Measurements from ENCODE around the gene SSU72.
"Not testable (repeated sequence)": the region's sequence is repeated elsewhere in the genome, so short reads cannot be mapped to it uniquely, and the experiment has no call there.

SSU72 gene

DNA sequence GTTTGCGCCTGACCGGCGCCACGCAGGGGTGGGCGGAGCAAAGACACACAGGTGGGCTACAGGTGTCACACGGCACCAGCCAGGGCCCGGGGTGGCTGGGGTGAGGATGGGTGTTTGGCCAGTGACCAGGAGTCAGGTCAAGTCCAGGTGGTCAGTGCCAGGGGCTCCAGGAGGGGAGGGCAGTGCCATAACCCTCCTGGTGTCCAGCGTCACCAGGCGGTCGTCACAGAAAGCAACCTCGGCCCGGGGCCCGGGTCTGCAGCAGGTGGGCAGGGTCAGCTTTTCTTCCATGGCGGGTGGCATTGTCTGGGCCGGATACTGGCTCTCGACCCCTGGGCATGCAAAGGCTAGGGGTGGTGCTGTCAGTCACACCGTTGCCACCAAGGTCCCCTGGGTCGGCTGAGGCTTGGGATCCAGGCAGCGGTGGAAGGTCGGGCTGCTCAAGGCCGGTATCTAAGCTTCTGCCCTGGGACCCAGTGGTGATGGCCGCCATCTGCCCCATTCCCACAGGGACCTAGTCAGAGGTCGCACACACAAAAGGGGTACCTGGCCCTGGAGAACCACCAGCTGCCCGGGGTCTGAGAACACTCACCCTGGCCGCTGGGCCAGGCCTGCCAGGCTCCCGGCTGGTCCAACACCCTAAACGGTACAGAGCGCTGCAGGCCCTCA, 23.5 kb upstream of the SSU72 start:
- no peak for DNase-seq (ENCODE audit: extremely low spot score, insufficient read length, low read depth)
- no peak for FAIRE-seq

DNA sequence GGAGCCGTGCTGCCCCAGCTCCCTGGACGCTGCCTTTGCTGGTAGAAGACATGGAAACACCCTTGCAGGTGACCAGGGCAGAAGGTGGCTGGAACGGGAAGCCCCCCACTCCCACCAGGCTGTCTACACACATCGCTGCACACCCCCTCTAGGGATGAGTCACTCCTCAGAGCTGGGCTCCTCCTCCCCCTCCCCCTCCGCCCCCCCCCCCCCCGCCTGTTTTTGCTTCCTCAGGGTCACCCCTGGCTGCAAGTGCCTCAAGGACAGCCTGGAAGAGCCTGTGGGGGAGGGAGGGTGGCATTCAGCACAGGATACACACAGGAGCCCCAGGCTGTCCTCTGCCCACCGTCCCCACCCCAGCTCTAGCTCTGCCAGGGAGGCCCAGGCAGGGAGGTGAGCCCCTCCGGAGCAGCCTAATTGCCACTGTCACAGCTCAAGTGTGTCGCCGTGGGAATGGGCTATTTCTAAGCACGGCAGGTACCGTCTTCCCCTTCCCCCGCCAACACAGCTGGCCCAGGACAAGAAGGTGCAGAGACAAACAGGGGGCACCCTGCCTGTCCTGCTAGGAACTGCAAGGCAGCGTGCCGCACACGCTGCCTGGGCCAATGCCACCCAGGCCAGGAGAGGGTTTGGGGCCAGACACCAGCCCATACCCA, 22.7 kb upstream of the SSU72 start:
- no peak for FAIRE-seq
- DNase-seq (ENCODE audit: extremely low spot score, insufficient read length, low read depth), result no peak

GRCh38 chr1:1596493-1597274, 22.0 kb upstream of the SSU72 start:
- DNase-seq (ENCODE audit: extremely low spot score, insufficient read length, low read depth), result no peak
- FAIRE-seq, result no peak

DNA sequence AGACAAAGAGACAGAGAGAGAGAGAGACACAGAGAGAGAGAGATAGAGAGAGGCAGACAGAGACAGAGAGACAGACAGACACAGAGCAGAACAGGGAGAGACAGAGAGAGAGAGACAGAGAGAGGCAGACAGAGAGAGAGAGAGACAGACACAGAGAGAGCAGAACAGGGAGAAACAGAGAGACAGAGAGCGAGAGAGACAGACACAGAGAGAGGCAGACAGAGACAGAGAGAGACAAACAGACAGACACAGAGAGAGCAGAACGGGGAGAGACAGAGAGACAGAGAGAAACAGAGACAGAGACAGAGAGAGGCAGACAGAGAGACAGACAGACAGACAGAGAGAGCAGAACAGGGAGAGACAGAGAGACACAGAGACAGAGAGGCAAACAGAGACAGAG, 20.7 kb upstream of the SSU72 start:
- not testable (repeated sequence) for DNase-seq (ENCODE audit: extremely low spot score, insufficient read length, low read depth); FAIRE-seq

GRCh38 chr1:1594602-1595260, 20.1 kb upstream of the SSU72 start:
- no peak for DNase-seq (ENCODE audit: extremely low spot score, insufficient read length, low read depth)
- FAIRE-seq, result no peak

GRCh38 chr1:1593834-1594601, 19.4 kb upstream of the SSU72 start:
- no peak for DNase-seq (ENCODE audit: extremely low spot score, insufficient read length, low read depth)
- no peak for FAIRE-seq

GRCh38 chr1:1591452-1591851, 16.8 kb upstream of the SSU72 start:
- DNase-seq (ENCODE audit: extremely low spot score, insufficient read length, low read depth) (no peak), FAIRE-seq (no peak)

DNA sequence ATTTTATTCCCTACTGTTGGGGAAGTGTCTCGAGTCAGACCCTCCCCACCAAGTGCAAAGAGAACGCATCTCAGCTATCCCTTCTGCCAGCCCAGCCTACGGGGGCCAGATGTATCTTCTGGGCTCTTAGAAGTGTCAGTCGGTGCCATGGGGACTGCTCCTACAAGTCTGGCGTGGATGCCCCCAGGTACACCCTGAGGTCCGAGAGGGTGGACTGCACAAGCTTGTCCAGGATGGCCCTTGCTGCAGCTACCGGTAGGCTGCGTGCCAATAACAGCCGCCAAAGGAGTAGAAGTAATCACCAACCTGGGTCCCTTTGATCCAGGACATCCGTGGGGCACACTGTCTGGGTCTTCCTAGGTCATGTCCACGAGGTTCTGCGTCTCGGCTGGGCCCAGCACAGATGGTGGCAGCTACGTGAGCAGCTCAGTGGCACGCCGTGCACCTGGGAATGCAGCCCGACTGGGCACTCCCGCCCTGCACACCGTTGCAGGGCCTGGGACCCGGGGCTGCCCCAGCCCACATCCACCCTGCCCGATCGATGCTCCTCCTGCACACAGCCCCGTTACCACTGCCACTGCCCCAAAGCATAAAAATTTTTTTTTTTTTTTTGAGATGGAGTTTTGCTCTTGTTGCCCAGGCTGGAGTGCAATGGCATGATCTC, 8.8 kb upstream of the SSU72 start:
- DNase-seq (ENCODE audit: extremely low spot score, insufficient read length, low read depth) (no peak), FAIRE-seq (no peak)

- DNase-seq (ENCODE audit: extremely low spot score, insufficient read length, low read depth) (no peak), FAIRE-seq (no peak)
These were observed 8.1 kb upstream of the SSU72 start for GRCh38 chr1:1582585-1583346.

- FAIRE-seq, result no peak
- no peak for DNase-seq (ENCODE audit: extremely low spot score, insufficient read length, low read depth)
These were observed 3.8 kb upstream of the SSU72 start for GRCh38 chr1:1578371-1578940.

DNA sequence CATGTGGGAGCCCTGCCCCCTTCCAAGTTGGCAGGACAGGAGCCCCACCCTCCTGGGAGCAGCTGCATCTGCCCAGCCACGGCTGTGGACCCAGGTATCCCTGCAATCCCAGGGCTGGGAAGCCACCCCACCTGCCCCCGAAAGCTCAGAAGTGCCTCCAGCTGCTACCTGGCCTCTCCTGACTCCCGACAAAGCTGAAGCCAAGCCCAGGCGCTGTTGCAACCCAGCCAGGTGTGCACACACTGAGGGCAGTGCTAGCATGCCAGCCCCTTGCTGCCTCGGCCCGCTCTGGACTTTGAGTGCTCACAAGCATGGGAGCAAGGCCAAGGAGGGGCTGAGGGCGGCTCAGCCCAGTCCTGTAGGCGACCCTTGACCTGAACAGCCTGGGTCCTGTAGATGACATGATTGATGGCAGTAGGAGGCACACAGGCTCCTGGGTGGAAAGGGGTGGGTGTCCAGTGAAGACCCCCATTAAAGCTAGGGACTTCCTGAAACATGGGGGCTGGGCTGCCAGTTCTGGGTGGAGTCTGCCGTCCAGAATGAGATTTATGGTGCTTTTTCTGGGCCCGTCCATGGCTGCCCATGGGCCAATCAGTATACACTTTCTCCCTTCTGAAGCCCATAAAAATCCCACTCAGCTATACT, 2.8 kb upstream of the SSU72 start:
- FAIRE-seq (no peak), DNase-seq (ENCODE audit: extremely low spot score, insufficient read length, low read depth) (no peak)

- DNase-seq (ENCODE audit: extremely low spot score, insufficient read length, low read depth) (peak; percentile 69), FAIRE-seq (no peak)
These were observed 581 bp downstream of the SSU72 start for GRCh38 chr1:1573843-1574720.

DNA sequence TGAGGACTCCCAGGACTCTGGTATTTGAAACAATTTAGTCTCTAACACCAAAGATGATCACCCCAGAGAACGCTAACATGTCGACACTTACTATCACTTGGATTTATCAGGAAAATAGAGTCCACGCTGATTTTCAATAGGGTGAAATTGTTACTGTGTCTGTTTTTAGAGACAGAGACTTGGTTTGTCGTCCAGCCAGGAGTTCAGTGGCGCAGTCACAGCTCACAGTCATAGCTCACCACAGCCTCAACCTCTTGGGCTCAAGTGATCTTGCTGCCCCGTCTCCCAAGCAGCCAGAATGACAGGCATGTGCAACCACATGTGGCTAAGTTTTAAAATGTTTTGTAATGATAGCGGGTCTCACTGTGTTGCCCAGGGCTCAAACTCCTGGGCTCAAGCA, 5.3 kb downstream of the SSU72 start:
- DNase-seq (ENCODE audit: extremely low spot score, insufficient read length, low read depth) (no peak), FAIRE-seq (no peak)

DNA sequence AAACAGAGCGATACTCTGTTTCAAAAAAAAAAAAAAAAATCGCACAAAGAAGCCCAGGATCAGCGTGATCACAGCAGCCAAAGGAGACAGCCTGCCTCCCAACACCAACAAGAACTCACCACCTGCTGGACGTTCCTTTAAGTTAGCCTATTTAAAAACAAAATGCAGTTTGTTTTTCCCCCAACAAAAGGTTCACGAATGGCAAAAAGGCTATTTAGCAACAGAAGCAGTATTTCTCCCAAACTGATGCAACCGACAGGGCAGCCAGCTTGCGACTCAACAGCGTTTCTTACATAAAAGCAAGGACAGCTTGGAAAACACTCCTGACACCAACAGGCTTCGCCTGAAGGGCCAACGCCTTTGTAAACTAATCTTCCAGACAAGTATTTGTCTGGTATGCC, 6.8 kb downstream of the SSU72 start:
- FAIRE-seq (no peak), DNase-seq (ENCODE audit: extremely low spot score, insufficient read length, low read depth) (no peak)

GRCh38 chr1:1567152-1567875, 7.3 kb downstream of the SSU72 start:
- DNase-seq (ENCODE audit: extremely low spot score, insufficient read length, low read depth) (no peak), FAIRE-seq (no peak)

DNA sequence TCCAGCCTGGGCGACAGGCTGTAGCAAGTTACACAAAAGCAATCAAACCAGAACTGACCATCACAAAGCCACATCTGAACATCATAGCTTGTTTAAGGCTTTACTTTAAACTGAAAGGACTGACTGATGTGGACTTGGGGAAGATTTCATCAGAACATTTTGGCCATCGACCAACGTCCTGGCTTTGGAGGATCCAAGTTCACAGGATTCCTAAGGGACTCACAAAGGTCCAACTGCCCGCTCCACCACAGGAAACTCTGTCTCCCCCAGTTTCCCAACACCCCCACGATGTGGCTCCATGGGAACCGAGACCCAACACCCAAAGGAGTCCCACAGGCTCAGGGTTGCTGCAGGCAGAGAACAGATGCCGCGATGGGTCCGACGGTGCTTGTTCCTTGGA, 9.3 kb downstream of the SSU72 start:
- DNase-seq (ENCODE audit: extremely low spot score, insufficient read length, low read depth) (no peak), FAIRE-seq (no peak)

Data from GM18507 (cell line).